Keratinocyte (primary cell): ENCODE measurements around the gene SOCS4. TPM values are rescaled to one million over a fixed set of nuclear protein-coding genes. Genes with fewer than 3 reads are reported as not detected.

Experiments
- DNase-seq: peaks from one replicate; pipeline ENCODE4 v3.0.0-alpha.2; 2011; ENCODE audit warnings: low read depth, missing footprints, low spot score
- FAIRE-seq: peaks from 2 replicates; lab custom pipeline; 2011; peaks lifted over from hg19 to GRCh38; lab: Jason Lieb, UNC
- H2AFZ ChIP-seq: 2 replicates; pipeline ENCODE4 v1.6.0; 2012; ENCODE audit warnings: low read length, control low read depth, inconsistent platforms; ENCODE audit not compliant: control insufficient read depth
- H3K27ac ChIP-seq: 2 replicates; pipeline ENCODE4 v1.5.1; 2011; ENCODE audit warnings: low read length; ENCODE audit not compliant: control insufficient read depth, insufficient read depth
- H3K27me3 ChIP-seq: 3 replicates; pipeline ENCODE4 v1.6.0; 2011; ENCODE audit warnings: low read length; ENCODE audit not compliant: control insufficient read depth, insufficient read depth; ENCODE audit errors: extremely low read depth
- H3K36me3 ChIP-seq, 2 experiments: 2 replicates in 1 of 2; 3 replicates in 1 of 2; pipeline ENCODE4 v1.5.1; 2011; ENCODE audit warnings: low read length in 2 of 2, mild to moderate bottlenecking in 1 of 2; ENCODE audit not compliant: control insufficient read depth in 2 of 2, insufficient read depth in 2 of 2; ENCODE audit errors: extremely low read depth in 1 of 2
- H3K4me1 ChIP-seq: 3 replicates; pipeline ENCODE4 v1.5.1; 2011; ENCODE audit warnings: low read length; ENCODE audit not compliant: control insufficient read depth, insufficient read depth; ENCODE audit errors: extremely low read depth
- H3K4me2 ChIP-seq: 3 replicates; pipeline ENCODE4 v1.6.0; 2011; ENCODE audit warnings: low read depth, low read length; ENCODE audit not compliant: control insufficient read depth, insufficient read depth; ENCODE audit errors: extremely low read depth
- H3K4me3 ChIP-seq, 3 experiments: fragments of 200-600 bp in 1 of 3; sonication (generic) in 1 of 3; 2 replicates in 2 of 3; 3 replicates in 1 of 3; pipeline ENCODE4 v1.5.1; 2011 to 2016; ENCODE audit warnings: low read length in 3 of 3, mild to moderate bottlenecking in 3 of 3, control low read depth in 2 of 3, inconsistent platforms in 1 of 3, low read depth in 1 of 3, mixed read lengths in 1 of 3, mixed run types in 1 of 3, moderate library complexity in 1 of 3; ENCODE audit not compliant: control insufficient read depth in 2 of 3, insufficient read depth in 2 of 3; ENCODE audit errors: extremely low read depth in 1 of 3
- H3K79me2 ChIP-seq: 2 replicates; pipeline ENCODE4 v1.6.0; 2012; ENCODE audit warnings: low read length; ENCODE audit not compliant: control insufficient read depth, insufficient read depth
- H3K9ac ChIP-seq: 3 replicates; pipeline ENCODE4 v1.6.0; 2011; ENCODE audit warnings: low read length; ENCODE audit not compliant: control insufficient read depth, insufficient read depth; ENCODE audit errors: extremely low read depth
- H3K9me1 ChIP-seq: 3 replicates; pipeline ENCODE4 v1.6.0; 2011; ENCODE audit warnings: low read length; ENCODE audit not compliant: control insufficient read depth, insufficient read depth; ENCODE audit errors: extremely low read depth
- H3K9me3 ChIP-seq: 2 replicates; pipeline ENCODE4 v1.5.1; 2012; ENCODE audit warnings: low read depth, low read length; ENCODE audit not compliant: control insufficient read depth
- H4K20me1 ChIP-seq: 3 replicates; pipeline ENCODE4 v1.6.0; 2011; ENCODE audit warnings: low read length; ENCODE audit not compliant: control insufficient read depth, insufficient read depth; ENCODE audit errors: extremely low read depth
- EZH2 ChIP-seq: IDR thresholded peaks from one replicate; pipeline ENCODE4 v1.6.1; 2012; ENCODE audit warnings: inconsistent platforms, mild to moderate bottlenecking, low read length, moderate library complexity
- dilution Hi-C: fragments of 300-500 bp; cut with MboI; formaldehyde crosslinking; loops from one replicate; pipeline ENCODE4 v1.7.0; 2020; ENCODE audit warnings: low sequenced_read_pairs; ENCODE audit not compliant: extremely low pct_ligation_motif_present
- polyA minus RNA-seq, 3 experiments: library from RNA; depleted of rRNA, polyadenylated mRNA; stranded (reverse); fragments of >200 nt; gene quantifications; 1 replicate in 1 of 3; 2 replicates in 1 of 3; 3 replicates in 1 of 3; pipeline ENCODE4 v1.2.3, GENCODE V29; 2011
- polyA plus RNA-seq, 5 experiments: library from polyadenylated mRNA; depleted of rRNA in 3 of 5; stranded (reverse) in 3 of 5; stranded (forward) in 1 of 5; unstranded in 1 of 5; fragments of >200 nt; gene quantifications; 1 replicate in 1 of 5; 2 replicates in 3 of 5; 3 replicates in 1 of 5; pipeline versions ENCODE4 v1.2.1 to v1.2.3, GENCODE V29; 2011 to 2012; ENCODE audit warnings: missing spikeins in 2 of 5, low read depth in 1 of 5, low replicate concordance in 1 of 5
- TF ChIP-seq, protein P1 (sequence below), 3 experiments: IDR thresholded peaks in 1 of 3; conservative IDR thresholded peaks in 1 of 3; optimal IDR thresholded peaks in 1 of 3; 2 replicates in 2 of 3; 3 replicates in 1 of 3; pipeline versions ENCODE3 to v1.5.1; 2011; ENCODE audit warnings: low read length in 3 of 3, mild to moderate bottlenecking in 3 of 3, moderate library complexity in 2 of 3, control low read depth in 1 of 3, inconsistent platforms in 1 of 3; ENCODE audit not compliant: insufficient read depth in 2 of 3; ENCODE audit errors: extremely low read depth in 1 of 3

The SOCS4 gene, protein sequence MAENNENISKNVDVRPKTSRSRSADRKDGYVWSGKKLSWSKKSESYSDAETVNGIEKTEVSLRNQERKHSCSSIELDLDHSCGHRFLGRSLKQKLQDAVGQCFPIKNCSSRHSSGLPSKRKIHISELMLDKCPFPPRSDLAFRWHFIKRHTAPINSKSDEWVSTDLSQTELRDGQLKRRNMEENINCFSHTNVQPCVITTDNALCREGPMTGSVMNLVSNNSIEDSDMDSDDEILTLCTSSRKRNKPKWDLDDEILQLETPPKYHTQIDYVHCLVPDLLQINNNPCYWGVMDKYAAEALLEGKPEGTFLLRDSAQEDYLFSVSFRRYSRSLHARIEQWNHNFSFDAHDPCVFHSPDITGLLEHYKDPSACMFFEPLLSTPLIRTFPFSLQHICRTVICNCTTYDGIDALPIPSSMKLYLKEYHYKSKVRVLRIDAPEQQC
- 6.9 to 14.1 TPM (median 10.7 TPM) in 3 replicates for polyA plus RNA-seq
- polyA plus RNA-seq (2011; ENCODE audit: low read depth), result 7.1 TPM
- polyA plus RNA-seq (2011; cell fraction: cytosol; rRNA removed), result 4.4 and 8.4 TPM in 2 replicates
- 13.8 and 18.3 TPM in 2 replicates for polyA plus RNA-seq (2011; cell fraction: nucleus; rRNA removed)
- 7.2 and 10.6 TPM in 2 replicates for polyA plus RNA-seq (2012; ENCODE audit: low replicate concordance)
- polyA minus RNA-seq, result 4.7 to 15.3 TPM (median 8.5 TPM) in 3 replicates
- 9.0 TPM for polyA minus RNA-seq (2011; cell fraction: cytosol; rRNA and poly(A)+ RNA removed)
- polyA minus RNA-seq (2011; cell fraction: nucleus; rRNA and poly(A)+ RNA removed), result 7.4 and 16.1 TPM in 2 replicates

GRCh38 chr14:55026793-55027561 lies at the start of gene SOCS4, which contains the start of gene WDHD1:
Gene SOCS4, plus strand, starts transcription at chr14:55027236. Its CDS starts 15,806 bp downstream, at chr14:55043042.
Gene WDHD1, minus strand, starts transcription at chr14:55027099. Its CDS starts 312 bp downstream, at chr14:55026787.
- peak within 1 kb of the TSS; percentile 96 for H3K27ac ChIP-seq
- peaks cover 2% of the 10 kb centered on the region for H3K9me1 ChIP-seq
- no peaks in the 10 kb centered on the region for H3K9me3 ChIP-seq
- peak within 1 kb of the TSS; percentile 99 for H2AFZ ChIP-seq
- H3K27me3 ChIP-seq, result no peaks in the 10 kb centered on the region
- peaks cover 19% of the 10 kb centered on the region for H3K4me1 ChIP-seq
- FAIRE-seq (peak; percentile 63), DNase-seq (peak; percentile 63)
- dilution Hi-C loops, result no loop called here
- peaks cover 74% of the 10 kb centered on the region for H3K79me2 ChIP-seq
- no peaks in the 10 kb centered on the region for H4K20me1 ChIP-seq
- peak within 1 kb of the TSS; percentile 96 for H3K9ac ChIP-seq
- H3K36me3 ChIP-seq, result no peaks in the 10 kb centered on the region
- H3K4me3 ChIP-seq, result peak within 1 kb of the TSS; percentile 81 to 98 (median 86)
- H3K4me2 ChIP-seq, result peak within 1 kb of the TSS; percentile 97
- TF ChIP-seq, protein P1, sequence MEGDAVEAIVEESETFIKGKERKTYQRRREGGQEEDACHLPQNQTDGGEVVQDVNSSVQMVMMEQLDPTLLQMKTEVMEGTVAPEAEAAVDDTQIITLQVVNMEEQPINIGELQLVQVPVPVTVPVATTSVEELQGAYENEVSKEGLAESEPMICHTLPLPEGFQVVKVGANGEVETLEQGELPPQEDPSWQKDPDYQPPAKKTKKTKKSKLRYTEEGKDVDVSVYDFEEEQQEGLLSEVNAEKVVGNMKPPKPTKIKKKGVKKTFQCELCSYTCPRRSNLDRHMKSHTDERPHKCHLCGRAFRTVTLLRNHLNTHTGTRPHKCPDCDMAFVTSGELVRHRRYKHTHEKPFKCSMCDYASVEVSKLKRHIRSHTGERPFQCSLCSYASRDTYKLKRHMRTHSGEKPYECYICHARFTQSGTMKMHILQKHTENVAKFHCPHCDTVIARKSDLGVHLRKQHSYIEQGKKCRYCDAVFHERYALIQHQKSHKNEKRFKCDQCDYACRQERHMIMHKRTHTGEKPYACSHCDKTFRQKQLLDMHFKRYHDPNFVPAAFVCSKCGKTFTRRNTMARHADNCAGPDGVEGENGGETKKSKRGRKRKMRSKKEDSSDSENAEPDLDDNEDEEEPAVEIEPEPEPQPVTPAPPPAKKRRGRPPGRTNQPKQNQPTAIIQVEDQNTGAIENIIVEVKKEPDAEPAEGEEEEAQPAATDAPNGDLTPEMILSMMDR (optimal IDR thresholded peaks at IDR 0.05 in 1 of 3, IDR thresholded peaks at IDR 0.05 in 1 of 3, conservative IDR thresholded peaks at IDR 0.05 in 1 of 3; ENCODE audit: extremely low read depth in 1 of 3, insufficient read depth in 2 of 3, low read length in 3 of 3), result peak in 1 of 3 experiments; percentile 26
- no peak for TF ChIP-seq EZH2

DNA sequence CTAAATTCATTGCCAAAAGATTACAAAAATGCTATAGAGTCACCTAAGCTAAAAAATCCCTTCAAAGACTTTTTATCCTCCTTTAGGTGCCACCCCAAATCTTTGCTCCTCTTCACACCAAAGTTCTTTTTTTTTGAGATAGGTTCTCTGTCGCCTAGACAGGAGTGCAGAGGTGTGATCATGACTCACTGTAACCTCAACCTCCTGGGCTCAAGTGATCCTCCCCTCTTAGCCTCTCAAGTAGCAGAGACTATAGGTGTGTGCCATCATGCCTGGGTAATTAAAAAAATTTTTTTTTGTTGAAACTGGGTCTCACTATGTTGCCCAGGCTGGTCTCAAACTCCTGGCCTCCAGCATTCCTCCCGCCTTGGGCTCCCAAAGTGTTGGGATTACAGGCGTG lies 48.0 kb upstream of the SOCS4 start:
- Histone ChIP-seq H3K4me3 (no peak overlapping the region), H3K9me1 (no peaks in the 10 kb centered on the region), H3K4me1 (peaks cover 7% of the 10 kb centered on the region), H3K27me3 (no peaks in the 10 kb centered on the region), H3K27ac (no peak overlapping the region), H3K9ac (no peak overlapping the region), H2AFZ (no peak overlapping the region), H3K79me2 (no peaks in the 10 kb centered on the region), H3K4me2 (no peak overlapping the region), H3K36me3 (peaks cover 0 to 10% of the 10 kb centered on the region in 2 experiments), H4K20me1 (no peaks in the 10 kb centered on the region), H3K9me3 (no peaks in the 10 kb centered on the region)
- dilution Hi-C loops, result no loop called here
- FAIRE-seq, result no peak
- TF ChIP-seq EZH2, result no peak
- TF ChIP-seq, protein P1 (optimal IDR thresholded peaks at IDR 0.05 in 1 of 3, IDR thresholded peaks at IDR 0.05 in 1 of 3, conservative IDR thresholded peaks at IDR 0.05 in 1 of 3; ENCODE audit: extremely low read depth in 1 of 3, insufficient read depth in 2 of 3, low read length in 3 of 3), result no peak
- DNase-seq, result no peak
